IPS-NIHi7 (cell line): ENCODE measurements around the gene ZNF618.
"Not testable (repeated sequence)": the region's sequence is repeated elsewhere in the genome, so short reads cannot be mapped to it uniquely, and the experiment has no call there.

Source experiments
- DNase-seq: peaks from one replicate; pipeline ENCODE4 v3.0.0; 2012; ENCODE audit warnings: mixed read lengths; ENCODE audit errors: extremely low spot score

Gene ZNF618

DNA sequence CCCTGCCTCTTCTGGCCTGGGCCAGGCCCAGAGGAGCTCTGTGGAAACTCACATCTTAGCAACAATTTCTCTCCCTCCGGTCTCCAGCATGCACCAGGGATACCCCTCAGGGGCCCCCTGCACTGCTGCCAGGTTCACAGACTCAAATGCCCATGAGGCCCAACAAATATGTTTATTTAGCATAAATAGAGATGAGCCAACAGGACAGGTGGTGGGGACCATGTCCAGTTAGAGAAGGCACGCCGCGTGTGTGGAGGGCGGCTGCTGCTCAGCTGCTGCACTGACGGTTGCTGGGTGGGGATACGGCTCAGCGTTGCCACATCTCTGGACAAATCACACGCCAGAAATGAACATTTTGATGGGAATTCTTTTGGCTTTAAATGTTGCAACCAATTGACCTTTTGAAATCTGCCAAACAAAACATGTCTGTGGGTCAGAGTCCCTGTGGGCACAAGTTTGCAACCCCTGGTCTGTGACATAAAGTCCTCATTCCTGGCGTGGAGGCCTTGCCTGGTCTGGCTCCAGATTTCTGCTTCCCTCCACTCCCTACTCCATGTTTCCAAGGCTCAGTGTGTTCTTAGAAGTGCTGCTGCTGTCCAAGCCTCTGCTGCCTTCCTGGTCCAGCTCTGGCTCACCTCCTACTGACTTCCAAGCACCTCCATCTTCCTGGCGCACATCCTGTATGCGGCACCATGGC lies 113.1 kb downstream of the ZNF618 start:
- DNase-seq, result no peak

DNA sequence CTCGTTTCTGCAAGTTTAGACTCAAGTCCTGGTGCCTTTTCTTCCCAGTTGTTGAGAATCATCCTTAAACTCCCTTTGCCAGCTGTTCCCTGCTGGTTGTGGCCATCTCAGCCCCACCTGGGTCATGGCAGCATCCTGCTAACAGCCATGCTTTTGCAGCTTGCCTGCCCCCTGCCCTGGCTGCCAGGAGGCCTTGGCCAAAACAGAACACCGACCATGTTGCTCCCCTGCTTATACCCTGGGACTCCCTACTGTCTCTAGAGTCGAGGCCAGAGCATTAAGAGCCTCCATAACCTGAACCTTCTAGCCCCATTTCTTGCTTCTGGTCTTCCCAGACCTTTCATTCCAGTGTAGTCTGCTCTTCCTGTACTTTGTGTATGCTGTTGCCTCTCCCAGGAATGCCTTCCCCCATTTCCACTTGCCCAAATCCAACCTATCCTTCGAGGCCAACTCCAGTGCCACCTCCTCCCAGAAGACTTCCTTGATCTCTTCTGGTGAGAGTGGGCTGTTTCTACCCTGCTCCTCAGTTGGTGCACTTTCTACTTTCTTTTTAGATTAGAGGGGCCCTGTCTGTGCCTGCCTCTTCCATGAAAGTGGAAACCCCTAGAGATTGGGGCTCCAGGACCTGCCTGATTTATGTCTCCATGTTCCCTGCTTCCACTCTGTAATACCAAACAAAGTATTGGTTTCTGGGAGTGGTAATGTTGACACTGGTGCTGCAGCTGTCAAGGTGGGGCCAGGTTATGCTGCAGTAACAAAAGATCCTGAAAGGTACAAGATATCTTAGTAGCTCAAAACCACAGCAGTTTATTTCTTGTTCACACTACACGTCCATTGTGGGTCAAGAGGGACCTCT lies 113.8 kb downstream of the ZNF618 start:
- DNase-seq, result no peak

DNA sequence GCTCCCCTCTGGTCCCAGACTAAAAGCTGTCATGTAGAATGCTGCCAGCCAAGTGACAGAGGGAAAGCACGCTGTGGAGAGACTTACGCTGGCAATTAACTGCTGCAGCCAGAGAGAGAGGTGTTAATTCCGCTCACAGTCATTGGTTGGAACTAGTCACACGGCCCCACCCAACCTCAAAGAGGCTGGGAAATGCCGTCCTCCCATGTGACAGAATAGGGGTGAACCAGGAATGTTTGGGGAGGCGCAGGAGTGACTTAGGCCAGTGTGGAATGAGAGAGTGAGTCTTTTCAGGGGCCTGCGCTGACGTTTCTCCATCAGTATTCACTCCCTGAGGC lies 114.4 kb downstream of the ZNF618 start:
- DNase-seq, result no peak

DNA sequence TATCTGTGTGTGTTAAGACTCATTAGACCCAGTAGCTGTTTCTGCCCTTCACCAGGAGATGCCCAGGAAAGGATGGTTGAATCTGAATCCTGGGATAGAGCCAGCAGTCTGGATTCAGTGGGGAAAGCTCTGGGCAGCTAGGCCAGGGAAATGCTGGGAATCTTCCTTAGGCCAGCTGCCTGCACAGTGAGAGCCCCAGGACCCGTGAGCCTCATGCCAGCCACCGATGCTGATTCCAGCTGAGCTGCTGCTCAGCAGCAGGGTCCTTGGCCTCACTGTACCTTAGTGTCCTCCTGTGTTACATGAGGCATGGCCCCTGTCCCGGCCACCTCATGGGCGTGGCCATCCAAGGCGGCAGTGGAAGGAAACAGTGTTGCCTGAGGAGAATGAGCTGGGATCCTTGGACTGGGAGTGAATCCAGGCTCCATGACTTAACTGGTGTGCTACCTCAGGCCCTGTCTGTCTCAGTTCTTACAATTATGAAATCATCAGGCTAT lies 114.9 kb downstream of the ZNF618 start:
- DNase-seq, result no peak

DNA sequence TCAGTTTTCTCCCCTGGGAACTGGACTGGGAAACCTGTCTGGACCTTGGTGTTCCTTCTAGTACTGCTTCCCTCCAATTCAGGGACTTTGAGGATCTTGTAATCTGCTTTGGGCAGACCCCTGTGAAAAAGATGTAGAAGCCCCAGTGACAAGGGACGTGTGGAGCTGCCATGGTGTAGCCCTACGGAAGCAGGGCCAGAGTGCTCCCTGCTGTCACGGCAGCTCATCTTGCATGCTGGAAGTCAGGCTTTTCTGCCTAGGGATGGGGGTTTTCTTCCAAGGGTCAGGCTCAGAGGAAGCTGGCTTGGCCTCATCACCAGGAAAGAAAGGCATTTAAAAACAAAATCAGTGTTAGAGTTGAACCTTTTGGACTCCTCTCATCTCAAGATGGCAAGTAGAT lies 115.6 kb downstream of the ZNF618 start:
- no peak for DNase-seq

DNA sequence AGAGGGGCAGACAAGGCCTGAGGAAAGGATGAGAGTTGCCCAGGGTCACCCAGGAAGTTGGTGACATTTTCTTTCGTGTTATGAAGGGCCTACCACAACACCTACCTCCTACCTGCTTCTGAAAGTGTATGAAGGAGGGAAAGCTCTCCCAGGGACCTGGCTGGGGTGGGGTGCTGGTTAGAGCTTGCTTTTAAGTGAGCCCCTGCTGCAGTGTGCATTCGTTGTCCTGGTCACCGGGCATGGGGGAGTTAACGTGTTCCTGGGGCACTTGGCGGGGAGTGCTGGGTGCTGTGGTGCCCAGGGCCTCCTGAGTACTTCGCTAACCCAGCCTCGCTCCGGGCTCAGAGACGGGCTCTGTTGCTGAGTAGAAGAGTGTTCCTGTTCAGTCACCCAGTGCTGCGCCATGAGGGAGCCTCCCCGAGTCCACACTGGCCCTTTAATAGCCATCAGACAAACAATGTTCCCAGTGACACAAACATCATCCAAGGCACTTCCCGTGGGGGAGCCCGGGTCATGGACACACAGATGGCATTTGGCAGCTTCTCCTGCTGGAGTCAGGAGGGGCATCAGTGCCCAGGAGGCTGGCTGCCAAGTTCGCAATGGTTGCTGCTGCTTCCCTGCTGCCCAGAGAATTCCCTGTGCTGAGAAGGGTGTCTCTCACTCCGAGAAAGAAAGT lies 116.3 kb downstream of the ZNF618 start:
- DNase-seq, result no peak

DNA sequence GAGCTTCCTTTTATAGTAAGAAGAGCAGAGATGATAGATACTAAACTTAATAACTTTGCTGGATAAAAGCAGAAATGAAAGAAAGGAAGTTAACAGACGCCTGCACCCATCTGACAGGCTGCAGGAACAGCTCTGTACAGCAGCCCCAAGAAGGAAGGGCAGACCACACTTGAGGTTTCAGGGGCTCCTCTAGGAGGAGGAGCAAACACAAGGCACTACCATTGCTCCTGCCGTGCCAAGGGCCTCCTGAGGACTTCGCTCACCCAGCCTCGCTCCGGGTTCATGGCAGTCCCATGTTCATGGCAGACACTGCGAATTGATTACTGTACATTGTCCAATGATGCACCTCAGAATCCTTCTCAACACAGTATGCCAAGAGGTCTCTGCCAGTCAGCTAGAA lies 116.9 kb downstream of the ZNF618 start:
- no peak for DNase-seq

DNA sequence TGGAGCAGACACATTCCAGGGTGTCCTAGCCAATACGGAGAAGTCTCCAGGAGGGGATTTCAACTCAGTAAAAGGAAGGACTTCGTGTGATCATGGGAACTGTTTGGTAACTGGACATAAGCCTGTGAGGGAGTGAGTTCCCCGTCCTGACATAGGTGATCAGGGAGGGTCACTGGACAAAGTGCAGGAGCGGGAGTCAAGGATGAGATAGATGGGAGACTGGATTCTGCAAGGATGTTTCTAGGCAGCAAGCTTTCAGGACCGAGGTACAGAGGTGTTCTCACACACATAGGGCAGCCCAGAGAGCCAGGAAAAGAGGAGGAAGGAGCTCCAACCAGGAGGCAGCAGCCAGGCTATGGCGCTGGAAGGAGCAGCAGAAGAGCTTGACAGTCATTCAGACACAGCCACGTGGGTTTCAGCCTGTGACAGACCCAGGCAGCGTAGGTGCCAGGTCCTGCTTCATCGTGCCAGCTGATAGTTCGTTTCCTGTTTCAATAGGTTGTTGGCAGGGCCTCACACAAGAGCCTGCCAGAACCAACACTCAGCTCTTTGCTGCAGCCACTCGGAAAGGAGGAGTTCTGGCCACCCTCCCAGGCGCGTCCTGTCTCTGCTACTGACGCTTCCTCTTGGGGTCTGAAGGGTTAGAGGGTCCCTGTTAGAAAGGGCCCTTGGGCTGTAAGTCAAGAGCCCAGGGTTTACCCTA lies 117.9 kb downstream of the ZNF618 start:
- no peak for DNase-seq

DNA sequence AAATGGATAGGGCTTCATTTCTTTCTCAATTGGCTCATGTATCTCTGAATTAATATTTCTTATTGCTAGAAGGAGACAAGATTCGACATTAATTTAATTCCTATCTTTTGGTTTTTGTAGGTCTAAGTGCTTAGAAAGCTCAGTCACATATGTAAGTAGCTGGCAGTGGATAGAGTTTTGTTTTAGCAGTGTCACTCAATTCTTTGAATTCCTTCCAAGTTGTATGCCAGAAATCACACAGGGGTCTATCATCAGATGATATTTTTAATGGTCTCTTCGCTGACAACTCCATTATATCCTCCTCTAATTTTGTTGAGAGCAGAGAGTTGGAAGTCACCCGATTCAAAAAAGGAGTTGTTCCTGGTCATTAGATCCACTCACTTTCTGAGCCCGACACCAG lies 119.3 kb downstream of the ZNF618 start:
- no peak for DNase-seq

DNA sequence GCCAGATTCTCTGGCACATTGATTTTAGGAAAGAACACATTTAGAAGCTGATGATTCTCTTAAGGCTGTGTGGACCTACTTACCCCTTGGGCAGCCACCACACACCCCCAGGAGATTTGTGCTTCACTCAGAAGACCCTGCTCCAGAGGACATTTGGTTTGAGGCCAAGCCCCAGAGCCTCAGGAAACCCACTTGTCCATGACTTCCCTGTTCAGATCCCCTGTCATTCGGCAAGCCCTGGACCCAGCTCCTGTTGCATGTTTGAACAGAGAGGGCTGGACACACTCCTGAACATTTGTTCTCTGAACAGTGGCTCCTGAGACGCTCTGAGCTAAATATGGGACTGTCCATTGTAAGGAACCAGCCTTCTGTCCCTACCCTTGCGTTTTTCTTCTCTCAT lies 119.9 kb downstream of the ZNF618 start:
- no peak for DNase-seq

DNA sequence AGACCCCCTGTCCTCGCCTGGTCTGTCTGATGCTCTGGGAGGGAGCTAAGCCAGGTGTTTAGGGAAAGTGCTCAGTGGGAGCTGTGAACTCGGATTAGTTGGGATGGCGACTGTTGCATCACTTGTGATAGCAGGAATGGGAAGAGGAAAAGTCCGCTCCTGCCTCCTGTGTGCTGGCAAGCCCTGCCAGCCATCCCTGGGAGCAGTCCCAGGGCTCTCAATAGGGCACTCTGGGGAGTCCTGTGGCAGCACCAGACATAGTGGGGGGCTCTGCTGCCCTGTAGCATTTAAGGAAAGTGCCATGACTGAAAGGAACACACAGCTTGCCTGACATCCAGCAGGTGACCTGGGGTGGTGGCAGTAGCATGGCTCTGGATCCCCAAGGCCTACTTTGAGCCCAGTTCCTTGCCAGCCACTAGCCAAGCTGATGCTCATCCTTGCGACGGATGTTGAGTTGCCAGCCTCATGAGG lies 120.5 kb downstream of the ZNF618 start:
- DNase-seq, result no peak

DNA sequence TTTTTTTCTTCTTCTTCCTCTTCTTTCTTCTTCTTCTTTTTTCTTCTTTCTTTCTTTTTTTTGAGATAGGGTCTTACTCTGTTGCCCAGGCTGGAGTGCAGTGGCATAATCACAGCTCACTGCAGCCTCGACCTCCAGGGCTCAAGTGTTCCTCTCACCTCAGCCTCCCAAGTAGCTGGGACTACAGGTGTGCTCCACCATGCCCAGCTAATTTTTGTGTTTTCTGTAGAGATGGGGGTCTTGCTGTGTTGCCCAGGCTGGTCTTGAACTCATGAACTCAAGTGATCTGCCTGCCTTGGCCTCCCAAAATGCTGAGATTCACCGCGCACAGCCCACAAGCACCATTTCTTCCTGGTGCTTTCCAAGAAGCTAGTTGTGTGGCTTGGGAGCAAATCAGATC lies 121.0 kb downstream of the ZNF618 start:
- not testable (repeated sequence) for DNase-seq

DNA sequence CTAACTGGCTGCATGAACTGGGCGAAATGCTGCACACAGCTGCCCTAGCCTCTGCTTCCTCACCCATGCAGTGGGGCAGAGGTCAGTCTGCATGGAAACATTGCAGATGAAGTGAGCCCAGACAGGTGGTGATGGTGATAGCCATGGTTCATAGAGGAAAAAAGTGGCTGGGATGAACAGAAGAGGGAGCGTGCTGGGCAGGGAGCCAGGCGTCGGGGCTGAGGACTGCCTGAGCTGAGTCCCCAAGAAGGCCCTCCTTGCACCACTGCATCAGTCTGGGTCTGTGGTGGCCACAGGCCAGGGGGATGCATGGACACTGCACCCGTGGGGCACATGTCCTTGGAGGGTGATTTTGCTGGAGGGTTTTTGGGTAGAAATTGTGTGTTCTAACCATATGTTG lies 121.5 kb downstream of the ZNF618 start:
- DNase-seq, result no peak

DNA sequence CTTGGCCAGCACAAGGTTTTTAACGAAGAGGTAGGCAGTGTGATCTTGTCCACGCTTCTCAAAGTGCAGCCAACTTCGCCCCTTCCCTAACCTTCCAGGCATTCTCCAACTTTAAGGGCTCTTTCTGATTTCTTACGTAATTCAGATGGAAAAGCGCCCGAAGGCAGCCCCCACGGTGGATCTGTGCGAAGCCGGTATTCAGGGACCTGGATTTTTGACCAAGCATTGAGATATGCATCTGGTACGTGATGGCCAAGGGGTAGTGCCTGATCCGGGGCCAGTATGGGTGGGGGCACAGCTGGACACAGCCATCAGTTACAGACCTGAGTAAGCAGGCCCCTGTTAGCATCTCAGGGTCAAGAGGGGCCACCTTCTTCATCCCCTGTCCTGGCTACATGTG lies 122.0 kb downstream of the ZNF618 start:
- DNase-seq, result no peak

DNA sequence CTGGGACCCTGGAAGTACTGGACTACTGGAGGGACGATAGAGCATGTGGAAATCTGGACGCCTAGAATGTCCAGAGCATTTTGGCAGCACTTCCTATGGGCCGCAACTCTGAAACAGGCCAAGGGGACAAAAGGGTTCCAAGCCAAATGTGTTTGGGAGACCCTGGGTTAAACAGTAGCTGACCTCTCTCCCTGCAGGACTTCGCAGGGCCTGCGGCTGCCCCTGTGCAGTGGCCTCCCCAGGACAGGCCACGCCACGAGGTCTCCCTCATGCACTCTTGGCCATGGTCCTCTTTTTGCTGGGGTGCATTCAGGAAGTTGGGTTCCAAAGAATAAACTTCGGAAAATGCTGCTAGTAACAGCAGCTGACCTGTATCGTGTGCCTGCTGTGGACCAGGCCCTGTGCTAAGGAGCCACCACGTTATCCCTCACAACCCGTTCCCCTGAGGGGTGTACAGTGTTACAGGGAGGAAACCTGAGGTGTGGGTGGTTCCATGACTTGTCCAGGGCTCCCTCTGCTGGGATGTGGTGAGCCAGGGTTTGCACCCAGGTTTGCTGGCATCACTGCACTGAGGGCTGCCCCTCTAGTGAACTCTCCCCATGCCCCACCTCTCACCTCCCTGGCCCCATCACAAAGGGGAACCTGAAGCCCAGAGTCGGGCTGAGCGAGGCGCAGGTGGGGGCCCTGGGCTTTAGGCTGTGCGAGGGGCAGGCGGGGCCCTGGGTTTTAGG lies 122.6 kb downstream of the ZNF618 start:
- peak; percentile 51 for DNase-seq

DNA sequence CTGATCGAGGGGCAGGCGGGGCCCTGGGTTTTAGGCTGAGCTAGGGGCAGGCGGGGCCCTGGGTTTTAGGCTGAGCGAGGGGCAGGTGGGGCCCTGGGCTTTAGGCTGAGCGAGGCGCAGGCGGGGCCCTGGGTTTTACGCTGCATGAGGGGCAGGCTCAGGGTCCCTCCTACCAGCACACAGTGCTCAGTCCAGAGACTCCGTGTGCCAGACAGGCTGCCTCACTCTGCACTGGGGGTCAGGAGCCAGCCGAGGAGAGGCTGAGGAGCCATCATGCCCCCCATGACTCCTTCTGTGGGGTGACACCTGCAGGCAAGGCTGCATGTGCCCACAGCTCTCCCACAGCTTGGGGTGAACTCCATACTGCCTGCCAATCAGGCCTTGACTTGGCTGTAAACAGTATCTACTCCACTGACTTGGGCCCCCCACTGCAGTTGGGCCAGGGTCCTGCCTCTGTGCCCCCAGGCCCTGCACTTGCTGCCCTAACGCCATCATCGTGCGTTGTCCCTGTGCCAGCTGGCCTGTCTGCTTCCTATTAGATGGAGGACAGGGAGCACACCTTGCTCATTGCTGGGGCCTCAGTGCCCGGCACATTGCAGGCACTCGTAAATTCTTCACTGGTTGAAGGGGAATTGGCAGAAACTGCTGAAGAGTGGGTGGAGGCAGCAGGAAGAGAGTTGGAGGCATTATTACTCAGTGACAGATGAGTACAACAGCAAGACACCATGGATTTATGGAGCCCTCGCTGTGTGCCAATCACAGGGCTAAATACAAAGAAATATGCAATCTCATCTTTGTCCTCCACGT lies 123.3 kb downstream of the ZNF618 start:
- no peak for DNase-seq

DNA sequence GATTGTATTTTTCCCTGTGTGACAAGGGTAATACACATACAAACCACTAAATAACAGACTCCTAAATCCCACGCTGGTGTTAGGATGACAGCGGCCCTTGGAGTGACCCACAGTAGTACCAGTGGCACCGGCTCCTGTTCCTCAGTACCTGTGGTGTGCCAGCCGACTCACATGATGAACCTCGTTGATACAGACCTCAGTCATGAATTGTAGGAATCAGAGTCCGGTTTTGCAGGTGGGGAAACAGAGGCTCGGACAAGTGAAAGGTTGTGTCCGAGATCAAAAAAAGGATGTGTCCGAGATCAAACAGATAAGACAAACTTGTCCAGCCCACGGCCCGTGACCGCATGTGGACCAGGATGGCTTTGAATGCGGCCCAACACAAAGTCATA lies 124.0 kb downstream of the ZNF618 start:
- DNase-seq, result no peak

DNA sequence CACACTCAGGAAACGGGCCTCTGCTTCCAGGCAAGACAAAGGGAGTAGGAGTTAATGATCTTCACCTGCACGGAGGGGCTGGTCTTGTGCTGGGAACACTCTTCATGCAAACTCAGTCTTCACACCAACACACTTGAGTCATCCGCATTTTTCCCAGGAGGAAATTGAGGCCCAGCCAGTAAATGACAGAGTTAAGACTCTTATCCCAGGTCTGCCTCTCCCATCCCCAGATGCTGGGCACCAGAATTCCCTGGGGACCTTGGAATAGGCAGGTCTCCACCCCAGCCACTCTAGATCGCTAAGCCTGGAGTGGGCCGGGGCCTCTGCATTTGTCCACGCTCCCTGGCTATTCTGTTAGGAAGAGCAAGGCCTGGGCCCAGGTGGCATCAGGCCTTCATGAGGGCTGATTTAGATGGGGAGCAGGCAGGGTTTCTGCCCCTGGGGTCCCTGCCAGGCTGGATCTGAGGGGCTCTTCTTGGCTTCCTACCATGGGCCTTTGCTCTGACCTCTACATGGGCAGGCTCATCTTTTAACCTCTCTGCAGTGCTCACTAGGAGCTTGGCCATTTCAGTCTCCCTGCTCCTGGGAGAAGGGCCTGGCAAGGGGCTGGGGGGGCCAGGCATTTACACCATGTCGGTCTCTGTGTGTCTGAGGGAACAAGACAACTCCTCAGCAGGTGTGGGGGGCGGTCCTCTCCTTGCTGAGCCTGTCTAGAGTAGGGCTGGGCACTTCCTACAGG lies 124.7 kb downstream of the ZNF618 start:
- DNase-seq, result no peak

DNA sequence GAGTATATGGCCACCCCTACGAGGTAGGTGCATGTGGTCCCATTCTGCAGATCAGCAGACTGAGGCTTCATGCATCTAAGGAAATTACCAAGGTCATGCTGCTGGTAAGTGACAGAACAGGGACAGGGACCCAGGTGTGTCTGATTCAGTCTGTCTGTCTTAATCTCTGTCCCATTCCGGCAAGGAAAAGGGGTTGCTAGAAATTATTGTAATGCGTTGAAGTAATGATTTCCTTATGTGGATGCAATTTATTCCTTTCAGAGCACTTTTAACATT lies 125.2 kb downstream of the ZNF618 start:
- no peak for DNase-seq

DNA sequence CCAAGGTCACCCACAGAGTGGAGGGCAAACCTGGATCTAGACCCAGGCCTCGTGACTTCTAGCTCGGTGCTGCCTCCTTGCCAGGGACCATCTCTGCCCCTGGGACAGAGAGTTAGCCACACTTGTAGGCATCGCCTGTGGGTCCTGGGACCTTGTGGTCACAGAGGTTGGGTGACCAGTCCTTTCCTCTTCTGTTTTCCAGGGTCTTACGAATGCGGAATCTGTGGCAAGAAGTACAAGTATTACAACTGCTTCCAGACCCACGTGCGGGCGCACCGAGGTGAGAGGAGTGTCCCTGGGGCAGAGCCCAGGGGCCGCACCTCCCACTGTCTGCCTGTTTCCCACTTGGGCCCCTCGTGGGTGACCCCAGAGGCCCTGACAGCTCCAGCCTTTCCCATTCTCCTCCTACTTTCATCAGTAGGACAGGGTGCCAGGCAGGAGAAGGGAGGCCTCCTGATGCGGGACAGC lies 125.7 kb downstream of the ZNF618 start:
- DNase-seq, result no peak
